ENCODE data around the gene LCP1. TPM values are rescaled to one million over a fixed set of nuclear protein-coding genes. Genes with fewer than 3 reads are reported as not detected.

LCP1 gene
- total and polyA plus RNA-seq, 3 donors from 2014 or later: 24.1 to 80.5 (median 48.7) TPM

DNA sequence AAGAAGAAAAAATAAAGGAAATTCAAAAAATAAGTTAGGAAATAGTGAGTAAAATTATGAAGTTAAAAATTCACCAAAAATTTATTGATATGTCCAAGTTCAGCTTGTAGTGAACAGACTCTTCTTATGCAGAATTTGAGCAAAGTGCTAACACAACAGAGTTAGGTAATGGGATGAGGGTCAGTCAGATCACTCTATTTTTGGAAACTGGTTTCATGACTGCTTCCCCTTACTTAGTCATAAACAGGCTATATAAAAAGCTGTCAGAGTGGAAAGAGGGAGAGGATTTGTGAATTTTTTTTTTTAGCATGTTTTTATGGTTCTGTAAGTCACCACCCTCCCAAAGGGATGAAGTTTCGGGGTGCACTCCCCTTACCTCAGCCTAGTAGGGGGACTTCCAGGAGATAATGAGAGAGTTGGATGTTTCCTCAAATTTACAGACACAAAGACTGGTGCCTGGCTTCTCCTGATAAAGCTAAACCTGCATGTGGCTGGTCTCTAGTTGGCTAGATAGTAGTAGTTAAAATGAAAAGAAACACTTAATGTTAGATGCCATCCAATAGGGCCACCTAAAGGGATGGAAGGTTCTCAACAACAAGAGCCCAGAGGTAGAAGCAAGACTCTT lies 81.7 kb downstream of the LCP1 start:
- Histone ChIP-seq H3K36me3 (ENCODE audit: low read depth, missing control alignments) (no peaks in the 10 kb centered on the region), H3K4me1 (no peaks in the 10 kb centered on the region), H3K9me3 (no peaks in the 10 kb centered on the region), H3K27ac (no peak overlapping the region), H3K27me3 (no peaks in the 10 kb centered on the region), H3K4me3 (no peak overlapping the region)
- no peak for DNase-seq
- 67 to 76% methylated on average over 1 of the region's 1 CpG for WGBS, 2 donors
- no peak for TF ChIP-seq POLR2A (IDR thresholded peaks at IDR 0.05)
- TF ChIP-seq, protein P1, sequence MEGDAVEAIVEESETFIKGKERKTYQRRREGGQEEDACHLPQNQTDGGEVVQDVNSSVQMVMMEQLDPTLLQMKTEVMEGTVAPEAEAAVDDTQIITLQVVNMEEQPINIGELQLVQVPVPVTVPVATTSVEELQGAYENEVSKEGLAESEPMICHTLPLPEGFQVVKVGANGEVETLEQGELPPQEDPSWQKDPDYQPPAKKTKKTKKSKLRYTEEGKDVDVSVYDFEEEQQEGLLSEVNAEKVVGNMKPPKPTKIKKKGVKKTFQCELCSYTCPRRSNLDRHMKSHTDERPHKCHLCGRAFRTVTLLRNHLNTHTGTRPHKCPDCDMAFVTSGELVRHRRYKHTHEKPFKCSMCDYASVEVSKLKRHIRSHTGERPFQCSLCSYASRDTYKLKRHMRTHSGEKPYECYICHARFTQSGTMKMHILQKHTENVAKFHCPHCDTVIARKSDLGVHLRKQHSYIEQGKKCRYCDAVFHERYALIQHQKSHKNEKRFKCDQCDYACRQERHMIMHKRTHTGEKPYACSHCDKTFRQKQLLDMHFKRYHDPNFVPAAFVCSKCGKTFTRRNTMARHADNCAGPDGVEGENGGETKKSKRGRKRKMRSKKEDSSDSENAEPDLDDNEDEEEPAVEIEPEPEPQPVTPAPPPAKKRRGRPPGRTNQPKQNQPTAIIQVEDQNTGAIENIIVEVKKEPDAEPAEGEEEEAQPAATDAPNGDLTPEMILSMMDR (IDR thresholded peaks at IDR 0.05): no peak
- intact Hi-C loops (cut with DNase I; ENCODE audit: low total_unique reads): no loop called here

DNA sequence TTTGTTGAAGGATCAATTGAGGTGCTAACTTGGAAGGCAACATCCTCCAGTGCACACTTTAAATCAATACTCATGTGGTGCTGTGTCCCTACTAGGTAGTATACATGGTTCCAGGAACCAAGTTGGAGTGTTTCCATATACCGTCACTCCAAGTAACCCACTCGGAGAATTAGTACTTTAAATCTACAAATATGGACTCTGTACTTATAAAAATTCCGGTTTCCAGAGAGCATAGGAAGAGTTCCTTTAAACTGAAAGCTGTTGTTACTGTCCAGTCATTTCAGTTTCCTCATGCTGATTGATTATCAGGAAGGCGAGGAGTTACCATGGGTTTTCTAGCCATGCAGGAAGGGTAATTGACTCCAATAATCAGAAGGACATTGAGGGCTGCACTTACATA lies 84.3 kb downstream of the LCP1 start:
- no peak for TF ChIP-seq POLR2A (IDR thresholded peaks at IDR 0.05)
- TF ChIP-seq, protein P1 (IDR thresholded peaks at IDR 0.05): no peak
- Histone ChIP-seq H3K4me1 (no peaks in the 10 kb centered on the region), H3K4me3 (no peak overlapping the region), H3K27me3 (no peaks in the 10 kb centered on the region), H3K27ac (no peak overlapping the region), H3K36me3 (ENCODE audit: low read depth, missing control alignments) (no peaks in the 10 kb centered on the region), H3K9me3 (no peaks in the 10 kb centered on the region)
- DNase-seq: no peak
- WGBS, 2 donors: 86 to 92% methylated on average over 4 of the region's 4 CpGs
- intact Hi-C loops (cut with DNase I; ENCODE audit: low total_unique reads): no loop called here

DNA sequence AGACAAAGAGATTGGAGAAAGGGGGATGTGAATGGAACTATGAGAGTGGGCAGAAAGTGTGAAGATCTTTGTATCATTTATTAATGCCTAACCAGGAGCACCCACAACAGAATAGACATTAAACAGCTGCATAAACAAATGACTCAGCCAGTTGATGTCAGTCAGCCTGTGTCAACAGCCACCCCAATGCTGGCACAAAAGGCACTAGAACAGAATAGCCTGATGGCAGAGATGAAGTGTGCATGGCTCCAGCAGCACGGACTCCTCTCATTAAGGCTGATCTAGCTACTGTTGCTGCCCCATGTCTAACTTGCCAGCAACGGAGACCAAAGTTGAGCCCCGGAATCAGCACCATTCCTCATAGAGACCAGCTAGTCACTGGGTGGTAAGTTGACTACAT lies 85.0 kb downstream of the LCP1 start:
- no peaks in the 10 kb centered on the region for H3K9me3 ChIP-seq

DNA sequence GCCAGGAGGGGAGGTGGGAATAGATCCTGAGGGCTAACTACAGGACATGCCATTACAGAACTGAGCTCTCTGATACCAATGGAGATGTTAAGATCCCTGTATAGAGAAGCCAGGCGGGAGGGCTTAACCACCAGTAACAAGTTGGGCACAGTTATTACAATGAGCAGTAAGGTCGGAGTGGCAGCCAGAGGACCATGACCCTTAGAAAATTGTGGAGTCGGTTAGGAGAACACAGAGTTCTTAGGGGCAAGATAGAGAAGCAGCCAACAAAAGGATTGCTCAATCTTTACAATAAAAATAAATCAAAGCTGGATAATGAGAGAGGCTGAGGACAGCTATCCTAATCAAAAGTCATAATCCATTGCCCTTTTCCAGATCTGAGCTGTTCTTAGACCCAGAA lies 87.5 kb downstream of the LCP1 start:
- 54 to 73% methylated on average over 3 of the region's 3 CpGs for WGBS, 2 donors

More for the DNA sequence above, 85.0 kb downstream of the LCP1 start:
- H3K4me1 ChIP-seq: no peaks in the 10 kb centered on the region
- DNase-seq: no peak
- no peaks in the 10 kb centered on the region for H3K27me3 ChIP-seq
- intact Hi-C loops (cut with DNase I; ENCODE audit: low total_unique reads): no loop called here
- H3K27ac ChIP-seq: no peak overlapping the region
- WGBS, 2 donors: 87 to 93% methylated on average over 3 of the region's 3 CpGs
- no peaks in the 10 kb centered on the region for H3K36me3 ChIP-seq (ENCODE audit: low read depth, missing control alignments)
- H3K4me3 ChIP-seq: no peak overlapping the region
- no peak for TF ChIP-seq POLR2A (IDR thresholded peaks at IDR 0.05)

DNA sequence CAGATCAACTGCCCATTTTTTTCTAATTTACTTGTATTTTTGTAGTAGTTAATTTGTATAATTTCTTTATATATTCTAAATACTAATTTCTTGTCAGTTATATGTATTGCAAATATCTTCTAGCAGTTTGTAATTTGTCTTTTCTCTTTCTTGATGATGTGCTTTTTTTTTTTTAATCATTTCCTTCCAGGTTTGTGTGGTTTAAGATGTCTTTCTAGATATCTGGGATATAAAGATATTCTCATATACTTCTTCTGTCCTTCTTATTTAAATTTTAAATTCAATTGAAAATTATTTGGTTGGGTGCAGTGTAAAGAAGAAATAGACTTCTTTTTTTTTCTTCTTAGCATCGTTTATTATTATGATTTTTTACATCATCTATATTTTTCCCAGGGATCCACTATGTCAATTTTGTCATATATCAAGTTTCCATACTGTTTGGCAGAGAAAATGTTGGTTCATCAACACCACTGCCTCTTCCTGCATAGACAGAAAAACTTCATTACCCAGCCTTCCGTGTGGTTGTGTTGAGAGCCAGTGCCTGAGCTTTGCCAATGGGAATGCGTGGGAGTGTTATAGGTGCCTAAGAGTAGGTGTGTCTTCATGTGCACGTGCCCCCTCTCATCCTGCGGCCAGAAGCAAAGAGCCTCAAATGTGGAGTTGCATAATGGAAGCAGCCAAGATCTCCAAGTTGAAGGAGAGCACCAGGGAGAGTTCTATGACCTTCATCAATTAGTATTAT lies 93.0 kb downstream of the LCP1 start:
- no peak for DNase-seq
- no peak for TF ChIP-seq POLR2A (IDR thresholded peaks at IDR 0.05)
- TF ChIP-seq, protein P1 (IDR thresholded peaks at IDR 0.05): no peak
- H3K36me3 ChIP-seq (ENCODE audit: low read depth, missing control alignments): no peaks in the 10 kb centered on the region
- H3K4me1 ChIP-seq: no peaks in the 10 kb centered on the region
- no peaks in the 10 kb centered on the region for H3K27me3 ChIP-seq
- intact Hi-C loops (cut with DNase I; ENCODE audit: low total_unique reads): no loop called here
- H3K9me3 ChIP-seq: no peaks in the 10 kb centered on the region
- H3K4me3 ChIP-seq: no peak overlapping the region
- 74 to 76% methylated on average over 5 of the region's 5 CpGs for WGBS, 2 donors
- H3K27ac ChIP-seq: no peak overlapping the region

More for the DNA sequence above, 87.5 kb downstream of the LCP1 start:
- DNase-seq: no peak
- intact Hi-C loops (cut with DNase I; ENCODE audit: low total_unique reads): no loop called here
- Histone ChIP-seq H3K9me3 (no peaks in the 10 kb centered on the region), H3K27me3 (no peaks in the 10 kb centered on the region), H3K27ac (no peak overlapping the region), H3K4me3 (no peak overlapping the region), H3K4me1 (no peaks in the 10 kb centered on the region), H3K36me3 (ENCODE audit: low read depth, missing control alignments) (no peaks in the 10 kb centered on the region)
- TF ChIP-seq, protein P1 (IDR thresholded peaks at IDR 0.05): no peak
- no peak for TF ChIP-seq POLR2A (IDR thresholded peaks at IDR 0.05)
